ENCODE measurements around the gene RXYLT1.
A peak's percentile ranks its signal among the peaks of the same experiment; 100 is the strongest.
"Not testable (repeated sequence)": the region's sequence is repeated elsewhere in the genome, so short reads cannot be mapped to it uniquely, and the experiment has no call there.

The RXYLT1 gene, protein sequence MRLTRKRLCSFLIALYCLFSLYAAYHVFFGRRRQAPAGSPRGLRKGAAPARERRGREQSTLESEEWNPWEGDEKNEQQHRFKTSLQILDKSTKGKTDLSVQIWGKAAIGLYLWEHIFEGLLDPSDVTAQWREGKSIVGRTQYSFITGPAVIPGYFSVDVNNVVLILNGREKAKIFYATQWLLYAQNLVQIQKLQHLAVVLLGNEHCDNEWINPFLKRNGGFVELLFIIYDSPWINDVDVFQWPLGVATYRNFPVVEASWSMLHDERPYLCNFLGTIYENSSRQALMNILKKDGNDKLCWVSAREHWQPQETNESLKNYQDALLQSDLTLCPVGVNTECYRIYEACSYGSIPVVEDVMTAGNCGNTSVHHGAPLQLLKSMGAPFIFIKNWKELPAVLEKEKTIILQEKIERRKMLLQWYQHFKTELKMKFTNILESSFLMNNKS

DNA sequence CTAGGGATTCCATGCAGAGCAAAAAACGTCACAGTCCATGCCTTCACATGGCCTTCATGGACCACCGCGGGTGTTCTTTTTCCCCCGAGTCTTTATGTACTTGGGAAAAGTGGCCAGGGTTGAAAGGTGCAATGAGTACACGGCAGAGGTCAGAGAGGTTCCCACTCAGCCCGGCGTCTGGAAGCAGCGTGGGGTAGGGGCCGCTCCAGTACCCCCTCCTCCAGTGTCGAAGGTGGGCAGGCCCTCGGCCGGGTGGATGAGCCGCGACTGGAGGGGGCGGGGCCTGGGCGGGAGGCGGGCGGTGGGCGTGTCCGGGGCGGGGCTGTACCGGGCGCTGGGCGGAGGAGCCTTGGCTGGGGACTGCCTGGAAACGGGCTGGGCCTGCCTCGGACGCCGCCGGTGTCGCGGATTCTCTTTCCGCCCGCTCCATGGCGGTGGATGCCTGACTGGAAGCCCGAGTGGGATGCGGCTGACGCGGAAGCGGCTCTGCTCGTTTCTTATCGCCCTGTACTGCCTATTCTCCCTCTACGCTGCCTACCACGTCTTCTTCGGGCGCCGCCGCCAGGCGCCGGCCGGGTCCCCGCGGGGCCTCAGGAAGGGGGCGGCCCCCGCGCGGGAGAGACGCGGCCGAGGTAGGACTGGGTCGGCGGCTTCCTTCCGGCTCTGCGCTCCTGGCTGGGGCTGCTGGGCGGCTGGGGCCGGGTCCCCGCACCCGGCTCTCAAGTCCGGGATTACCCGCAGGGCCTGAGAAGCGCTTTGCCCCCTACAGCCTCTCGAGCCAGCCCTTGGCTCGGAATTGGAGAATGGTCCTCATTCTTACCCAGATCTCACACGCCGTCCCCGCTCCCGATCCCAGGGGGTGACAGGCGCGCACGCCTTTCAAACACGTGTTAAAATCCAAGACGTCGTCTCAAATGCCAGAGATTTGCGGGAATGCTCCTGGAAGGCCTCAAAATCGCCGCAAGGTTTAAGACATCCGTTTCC is at the start of gene RXYLT1:
TSS of gene RXYLT1 (plus strand) at position 412 of the 984 bp plus-strand sequence. CDS start at position 464, 52 bp downstream.
- DNase-seq (ENCODE audit: low spot score): peak; percentile 83

- DNase-seq (ENCODE audit: low spot score): not testable (repeated sequence)
These were observed 46.9 kb upstream of the RXYLT1 start for GRCh38 chr12:63732779-63733178.

- DNase-seq (ENCODE audit: low spot score): not testable (repeated sequence)
These were observed 46.1 kb upstream of the RXYLT1 start for GRCh38 chr12:63733585-63733984.

GRCh38 chr12:63740551-63740950 is 39.2 kb upstream of the RXYLT1 start:
- not testable (repeated sequence) for DNase-seq (ENCODE audit: low spot score)

DNA sequence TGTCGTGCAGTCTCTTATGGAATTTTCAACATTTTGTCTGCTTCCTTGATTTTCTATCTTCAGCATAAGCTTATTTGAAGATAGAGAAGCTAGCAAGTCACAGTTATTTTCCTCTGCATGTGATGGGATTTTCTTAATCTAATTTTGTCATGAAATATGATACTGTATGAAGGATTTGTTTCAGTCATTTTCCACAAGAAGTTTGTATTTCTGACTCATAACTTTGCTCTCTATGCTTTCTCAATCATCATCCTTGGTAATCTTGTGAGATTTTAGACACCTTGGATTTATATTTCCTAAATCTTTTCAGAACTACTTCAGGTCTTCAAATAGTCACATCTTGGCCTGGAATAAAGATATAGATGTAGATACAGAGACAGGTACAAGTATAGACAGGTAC is 38.3 kb upstream of the RXYLT1 start:
- DNase-seq (ENCODE audit: low spot score): not testable (repeated sequence)

GRCh38 chr12:63744110-63744509 is 35.6 kb upstream of the RXYLT1 start:
- not testable (repeated sequence) for DNase-seq (ENCODE audit: low spot score)

GRCh38 chr12:63746470-63746869 is 33.2 kb upstream of the RXYLT1 start:
- DNase-seq (ENCODE audit: low spot score): not testable (repeated sequence)

GRCh38 chr12:63747136-63747535 is 32.6 kb upstream of the RXYLT1 start:
- DNase-seq (ENCODE audit: low spot score): not testable (repeated sequence)

GRCh38 chr12:63747553-63747952 is 32.2 kb upstream of the RXYLT1 start:
- DNase-seq (ENCODE audit: low spot score): no peak

GRCh38 chr12:63752283-63752682 is 27.4 kb upstream of the RXYLT1 start:
- no peak for DNase-seq (ENCODE audit: low spot score)

GRCh38 chr12:63752841-63753240 is 26.9 kb upstream of the RXYLT1 start:
- no peak for DNase-seq (ENCODE audit: low spot score)

- no peak for DNase-seq (ENCODE audit: low spot score)
These were observed 26.0 kb upstream of the RXYLT1 start for GRCh38 chr12:63753743-63754142.

DNA sequence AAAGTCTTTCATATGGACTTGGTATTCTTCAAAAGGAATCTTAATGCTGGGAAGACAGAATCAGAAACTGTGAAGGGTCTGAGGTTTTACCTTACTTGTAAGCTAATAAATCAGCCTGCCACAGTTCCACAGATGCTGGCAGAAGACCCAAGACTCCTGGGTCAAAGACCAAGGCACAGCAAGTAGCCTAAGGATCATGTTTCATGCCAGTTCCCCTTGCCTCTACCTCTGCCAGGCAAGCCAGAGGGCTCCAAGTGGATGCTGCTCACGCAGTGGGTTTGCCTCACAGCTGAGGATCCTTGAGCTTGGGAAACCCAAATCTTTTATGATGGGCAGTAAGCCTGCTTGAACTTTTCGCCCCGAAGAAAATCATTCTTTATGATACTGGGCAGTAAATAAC is 15.2 kb upstream of the RXYLT1 start:
- no peak for DNase-seq (ENCODE audit: low spot score)

GRCh38 chr12:63766498-63766897 is 13.2 kb upstream of the RXYLT1 start:
- DNase-seq (ENCODE audit: low spot score): no peak

DNA sequence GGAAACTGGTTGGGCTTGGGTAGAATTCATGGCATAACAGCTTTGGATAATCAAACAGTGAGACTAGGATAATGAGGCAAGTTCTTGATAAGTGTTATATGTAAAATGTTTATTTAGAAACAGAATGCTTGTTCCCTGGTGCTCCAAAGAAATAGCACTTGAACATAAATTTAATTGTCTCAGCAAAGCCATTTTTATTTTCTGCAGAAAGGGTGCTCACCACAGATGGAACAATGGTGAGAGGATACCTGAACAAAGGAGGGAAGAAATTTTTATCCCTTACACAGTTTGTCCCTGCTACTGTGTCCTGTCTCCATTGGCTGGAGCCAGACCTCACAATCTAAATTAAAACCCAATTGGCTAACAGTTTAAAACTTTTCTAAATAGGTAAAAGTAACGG is 9.3 kb upstream of the RXYLT1 start:
- no peak for DNase-seq (ENCODE audit: low spot score)

GRCh38 chr12:63777340-63777739 is 2.4 kb upstream of the RXYLT1 start:
- no peak for DNase-seq (ENCODE audit: low spot score)

DNA sequence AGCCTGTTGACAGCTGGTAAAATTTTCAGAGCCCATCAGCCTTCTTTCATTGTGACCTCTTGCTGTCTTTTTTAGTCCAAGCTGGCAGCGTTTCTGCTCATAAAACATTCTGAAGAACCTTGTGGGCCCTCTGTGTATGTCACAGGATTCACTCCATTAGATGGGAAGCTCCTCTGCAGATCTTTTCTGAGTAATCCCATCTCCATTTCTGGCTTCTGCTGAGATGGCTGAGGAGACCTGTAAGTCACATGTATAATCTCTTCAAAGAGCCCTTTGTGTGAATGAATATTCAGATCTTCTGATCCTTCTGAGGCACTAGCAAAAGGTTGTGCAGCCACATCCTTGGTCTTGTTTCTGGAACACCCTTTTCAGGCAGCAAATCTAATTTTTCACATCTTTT is 2.8 kb downstream of the RXYLT1 start:
- no peak for DNase-seq (ENCODE audit: low spot score)

DNA sequence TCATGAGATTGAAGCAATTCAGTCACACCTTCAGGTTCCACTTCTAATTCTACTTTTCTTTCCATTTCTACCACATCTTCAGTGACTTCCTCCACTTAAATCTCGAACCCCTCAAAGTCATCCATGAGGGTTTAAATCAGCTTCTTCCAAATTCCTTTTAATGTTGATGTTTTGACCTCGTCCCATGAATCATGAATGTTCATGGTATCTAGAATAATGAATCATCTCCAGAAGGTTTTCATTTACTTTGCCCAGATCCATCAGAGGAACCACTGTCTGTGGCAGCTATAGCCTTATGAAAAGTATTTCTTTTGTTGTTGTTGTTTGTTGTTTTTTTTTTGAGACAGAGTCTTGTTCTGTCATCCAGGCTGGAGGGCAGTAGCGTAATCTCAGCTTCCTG is 7.6 kb downstream of the RXYLT1 start:
- DNase-seq (ENCODE audit: low spot score): no peak

DNA sequence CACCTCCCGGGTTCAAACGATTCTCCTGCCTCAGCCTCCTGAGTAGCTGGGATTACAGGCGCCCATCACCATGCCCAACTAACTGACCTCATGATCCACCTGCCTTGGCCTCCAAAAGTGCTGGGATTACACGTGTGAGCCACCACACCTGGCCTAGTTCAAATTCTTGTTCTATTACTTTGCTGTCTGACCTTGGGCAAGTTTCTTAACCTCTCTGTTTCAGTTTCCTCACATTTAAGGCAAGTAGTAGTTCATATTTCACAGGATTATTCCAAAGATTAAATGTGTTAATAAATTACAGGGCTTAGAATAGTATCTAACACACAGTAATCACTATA is 10.9 kb downstream of the RXYLT1 start:
- DNase-seq (ENCODE audit: low spot score): no peak

- no peak for DNase-seq (ENCODE audit: low spot score)
These were observed 12.6 kb downstream of the RXYLT1 start for GRCh38 chr12:63792338-63792737.

DNA sequence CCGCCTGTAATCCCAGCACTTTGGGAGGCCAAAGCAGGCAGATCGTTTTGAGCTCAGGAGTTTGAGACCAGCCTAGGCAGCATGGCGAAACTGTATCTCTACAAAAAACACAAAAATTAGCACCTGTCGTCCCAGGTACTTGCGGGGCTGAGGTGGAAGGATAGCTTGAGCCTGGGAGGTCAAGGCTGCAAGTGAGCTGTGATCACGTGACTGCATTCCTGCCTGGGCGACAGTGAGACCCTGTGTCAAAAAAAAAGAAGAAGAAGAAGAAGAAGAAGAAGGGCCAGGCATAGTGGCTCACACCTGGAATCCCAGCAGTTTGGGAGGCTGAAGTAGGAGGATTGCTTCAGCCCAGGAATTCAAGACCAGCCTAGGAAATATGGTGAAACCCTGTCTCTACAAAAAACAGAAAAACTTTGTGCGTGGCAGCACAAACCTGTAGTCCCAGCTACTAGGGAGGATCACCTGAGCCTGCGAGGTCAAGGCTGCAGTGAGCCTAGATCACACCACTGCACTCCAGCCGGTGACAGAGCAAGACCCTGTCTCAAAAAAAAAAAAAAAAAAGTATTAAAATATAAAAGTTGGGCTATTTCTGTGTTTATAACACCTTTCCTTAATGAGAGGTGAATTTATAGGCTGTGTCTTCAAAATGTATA is 15.5 kb downstream of the RXYLT1 start:
- no peak for DNase-seq (ENCODE audit: low spot score)

- DNase-seq (ENCODE audit: low spot score): no peak
These were observed 16.2 kb downstream of the RXYLT1 start for GRCh38 chr12:63795944-63796343.

Data from CD4-positive, alpha-beta T cell treated with Interleukin-15 for 4 hours (primary cell).